ENCODE data around the gene RPL9.

DNA sequence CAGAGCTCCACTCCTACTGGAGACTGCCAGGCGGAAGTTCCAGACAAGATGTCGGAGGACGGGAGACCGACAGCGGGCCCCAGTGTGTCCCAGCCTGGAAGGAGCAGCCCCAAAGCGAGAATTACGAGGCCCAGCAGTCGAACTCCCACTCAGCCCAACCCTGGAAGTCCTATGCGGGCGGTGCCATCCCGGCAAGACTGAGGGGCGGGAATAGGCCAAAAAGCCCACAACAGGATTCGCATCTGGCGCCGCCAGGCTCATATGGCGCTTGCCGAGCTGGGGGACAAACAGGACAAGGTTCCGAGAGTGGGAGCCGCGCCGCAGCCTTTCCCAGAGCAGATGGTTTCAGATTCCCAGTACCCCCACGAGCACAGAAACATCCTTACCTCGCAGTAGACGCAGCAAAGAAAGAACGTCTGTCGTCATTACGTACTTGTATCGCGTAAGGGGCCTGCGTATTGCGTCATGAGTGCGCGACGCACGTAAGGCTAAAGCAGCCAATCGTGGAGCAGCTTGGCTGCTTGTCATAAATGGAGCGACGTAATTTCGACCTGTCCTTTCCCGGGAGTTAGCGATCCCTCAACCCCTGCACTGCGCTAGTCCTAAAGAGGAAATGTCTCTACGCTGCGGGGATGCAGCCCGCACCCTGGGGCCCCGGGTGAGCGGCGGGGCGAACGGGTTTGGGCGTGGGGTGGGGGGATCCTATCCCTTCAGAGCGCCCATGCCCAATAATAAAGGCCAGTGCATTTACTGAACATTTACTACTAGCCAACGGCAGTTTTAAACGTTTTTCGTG is at the start of gene RPL9, which contains the start of gene LIAS:
- TF ChIP-seq, protein P1, sequence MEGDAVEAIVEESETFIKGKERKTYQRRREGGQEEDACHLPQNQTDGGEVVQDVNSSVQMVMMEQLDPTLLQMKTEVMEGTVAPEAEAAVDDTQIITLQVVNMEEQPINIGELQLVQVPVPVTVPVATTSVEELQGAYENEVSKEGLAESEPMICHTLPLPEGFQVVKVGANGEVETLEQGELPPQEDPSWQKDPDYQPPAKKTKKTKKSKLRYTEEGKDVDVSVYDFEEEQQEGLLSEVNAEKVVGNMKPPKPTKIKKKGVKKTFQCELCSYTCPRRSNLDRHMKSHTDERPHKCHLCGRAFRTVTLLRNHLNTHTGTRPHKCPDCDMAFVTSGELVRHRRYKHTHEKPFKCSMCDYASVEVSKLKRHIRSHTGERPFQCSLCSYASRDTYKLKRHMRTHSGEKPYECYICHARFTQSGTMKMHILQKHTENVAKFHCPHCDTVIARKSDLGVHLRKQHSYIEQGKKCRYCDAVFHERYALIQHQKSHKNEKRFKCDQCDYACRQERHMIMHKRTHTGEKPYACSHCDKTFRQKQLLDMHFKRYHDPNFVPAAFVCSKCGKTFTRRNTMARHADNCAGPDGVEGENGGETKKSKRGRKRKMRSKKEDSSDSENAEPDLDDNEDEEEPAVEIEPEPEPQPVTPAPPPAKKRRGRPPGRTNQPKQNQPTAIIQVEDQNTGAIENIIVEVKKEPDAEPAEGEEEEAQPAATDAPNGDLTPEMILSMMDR (IDR thresholded peaks at IDR 0.05), result no peak
- peak in 3 of 4 donors; percentile 91 to 94 (median 94) for TF ChIP-seq POLR2A (IDR thresholded peaks at IDR 0.05)

Measured in esophagus squamous epithelium (tissue), 4 donors.